CD14-positive monocyte (primary cell): ENCODE measurements around the gene APOL2. TPM values are rescaled to one million over a fixed set of nuclear protein-coding genes. Genes with fewer than 3 reads are reported as not detected.

Experiments used
- DNase-seq, 3 donors: peaks; one replicate each; pipeline ENCODE4 v3.0.0-alpha.2; 2011 to 2022
- H2AFZ ChIP-seq: 2 replicates; pipeline ENCODE4 v1.6.0; 2012; ENCODE audit warnings: mild to moderate bottlenecking, low read depth, low read length, inconsistent platforms; ENCODE audit not compliant: insufficient read depth, poor library complexity, severe bottlenecking
- H3K27ac ChIP-seq, 2 donors: 1 replicate in 1 of 2; 2 replicates in 1 of 2; pipeline ENCODE4 v1.5.1; 2012 to 2013; ENCODE audit warnings: low read length in 2 of 2, control low read depth in 1 of 2, inconsistent platforms in 1 of 2, low read depth in 1 of 2, mild to moderate bottlenecking in 1 of 2
- H3K27me3 ChIP-seq, 2 donors: one replicate each; pipeline versions ENCODE4 v1.6.0 to v1.6.1; 2011 to 2013; ENCODE audit warnings: low read length in 2 of 2; ENCODE audit not compliant: control insufficient read depth in 2 of 2, insufficient read depth in 2 of 2
- H3K36me3 ChIP-seq, 2 donors: replicated peaks in 1 of 2; 1 replicate in 1 of 2; 2 replicates in 1 of 2; pipeline versions ENCODE4 v1.5.1 to v1.6.1; 2012 to 2013; ENCODE audit warnings: low read length in 2 of 2, control low read depth in 1 of 2, inconsistent platforms in 1 of 2, mild to moderate bottlenecking in 1 of 2; ENCODE audit not compliant: insufficient read depth in 2 of 2, control insufficient read depth in 1 of 2
- H3K4me1 ChIP-seq, 2 donors: 1 replicate in 1 of 2; 2 replicates in 1 of 2; pipeline versions ENCODE4 v1.5.1 to v1.6.1; 2012 to 2013; ENCODE audit warnings: low read length in 2 of 2, control low read depth in 1 of 2, inconsistent platforms in 1 of 2, mild to moderate bottlenecking in 1 of 2, moderate library complexity in 1 of 2; ENCODE audit not compliant: insufficient read depth in 2 of 2, control insufficient read depth in 1 of 2
- H3K4me2 ChIP-seq: replicated peaks from 2 replicates; pipeline ENCODE3; 2012; ENCODE audit warnings: low read length, moderate library complexity, mild to moderate bottlenecking; ENCODE audit not compliant: poor library complexity, severe bottlenecking; ENCODE audit errors: extremely low read depth
- H3K4me3 ChIP-seq, 3 experiments: fragments of 200-600 bp in 1 of 3; sonication (generic) in 1 of 3; replicated peaks in 1 of 3; 1 replicate in 2 of 3; 2 replicates in 1 of 3; pipeline ENCODE4 v1.5.1; 2011 to 2013; ENCODE audit warnings: low read length in 3 of 3, mild to moderate bottlenecking in 3 of 3, control low read depth in 2 of 3, low read depth in 2 of 3, inconsistent platforms in 1 of 3, moderate library complexity in 1 of 3
- H3K79me2 ChIP-seq: 2 replicates; pipeline ENCODE4 v1.6.0; 2012; ENCODE audit warnings: mild to moderate bottlenecking, control low read depth, inconsistent platforms, low read length, moderate library complexity; ENCODE audit not compliant: insufficient read depth
- H3K9ac ChIP-seq: 2 replicates; pipeline ENCODE4 v1.6.0; 2017; ENCODE audit warnings: low read length, mild to moderate bottlenecking; ENCODE audit not compliant: insufficient read depth, poor library complexity, severe bottlenecking
- H3K9me3 ChIP-seq, 2 donors: replicated peaks in 1 of 2; 1 replicate in 1 of 2; 2 replicates in 1 of 2; pipeline versions ENCODE4 v1.5.1 to v1.6.1; 2012 to 2013; ENCODE audit warnings: low read length in 2 of 2, control low read depth in 1 of 2; ENCODE audit not compliant: control insufficient read depth in 1 of 2, insufficient read depth in 1 of 2
- H4K20me1 ChIP-seq: 2 replicates; pipeline ENCODE4 v1.6.0; 2012; ENCODE audit warnings: mild to moderate bottlenecking, low read length, control low read depth, moderate library complexity; ENCODE audit not compliant: insufficient read depth
- H3K27ac Mint-ChIP-seq, 7 donors: one replicate each; pipeline ENCODE4 v1.8.0; 2020; ENCODE audit warnings: mild to moderate bottlenecking in 7 of 7, mixed read lengths in 7 of 7, moderate library complexity in 6 of 7, inconsistent platforms in 2 of 7
- H3K27me3 Mint-ChIP-seq, 3 donors: one replicate each; pipeline ENCODE4 v1.8.0; 2021 to 2022; ENCODE audit warnings: low read depth in 3 of 3, mild to moderate bottlenecking in 3 of 3, mixed read lengths in 3 of 3, moderate library complexity in 3 of 3, inconsistent platforms in 1 of 3
- H3K36me3 Mint-ChIP-seq, 2 donors: one replicate each; pipeline ENCODE4 v1.8.0; 2020; ENCODE audit warnings: mixed read lengths in 2 of 2, inconsistent platforms in 1 of 2, mild to moderate bottlenecking in 1 of 2
- H3K4me1 Mint-ChIP-seq: one replicate; pipeline ENCODE4 v1.8.0; 2020; ENCODE audit warnings: mild to moderate bottlenecking, mixed read lengths
- H3K4me3 Mint-ChIP-seq, 2 donors: one replicate each; pipeline ENCODE4 v1.8.0; 2020; ENCODE audit warnings: mild to moderate bottlenecking in 2 of 2, mixed read lengths in 2 of 2, moderate library complexity in 1 of 2
- H3K9me3 Mint-ChIP-seq, 7 donors: one replicate each; pipeline ENCODE4 v1.8.0; 2020 to 2022; ENCODE audit warnings: mixed read lengths in 7 of 7, mild to moderate bottlenecking in 6 of 7, moderate library complexity in 6 of 7, inconsistent platforms in 2 of 7
- WGBS: methylation state at CpG from one replicate; pipeline ENCODE4 v1.1.5; 2013; ENCODE audit warnings: missing lambda C conversion rate; ENCODE audit not compliant: insufficient coverage; 5-methylcytosine and 5-hydroxymethylcytosine counted together
- intact Hi-C, 2 donors: fragments of 100-400 bp; cut with micrococcal nuclease; formaldehyde crosslinking; loops; one replicate each; pipeline versions ENCODE4 v1.15.0 to v1.15.1; 2023
- polyA plus RNA-seq, 3 donors: library from polyadenylated mRNA; depleted of rRNA in 1 of 3; unstranded in 2 of 3; stranded (reverse) in 1 of 3; fragments of 300-500 nt in 2 of 3; fragments of >200 nt in 1 of 3; fragmentation: Illumina TruSeq in 2 of 3; gene quantifications; 1 replicate in 2 of 3; 2 replicates in 1 of 3; pipeline ENCODE4 v1.2.3, GENCODE V29; 2012 to 2021
- TF ChIP-seq, protein P1 (sequence below): fragments of 200-600 bp; IDR thresholded peaks from one replicate; pipeline ENCODE4 v1.8.0; 2022; ENCODE audit warnings: antibody characterized with exemption, mild to moderate bottlenecking

APOL2 gene
- polyA plus RNA-seq, 3 donors = 12.6 to 47.0 (median 13.2) TPM

DNA sequence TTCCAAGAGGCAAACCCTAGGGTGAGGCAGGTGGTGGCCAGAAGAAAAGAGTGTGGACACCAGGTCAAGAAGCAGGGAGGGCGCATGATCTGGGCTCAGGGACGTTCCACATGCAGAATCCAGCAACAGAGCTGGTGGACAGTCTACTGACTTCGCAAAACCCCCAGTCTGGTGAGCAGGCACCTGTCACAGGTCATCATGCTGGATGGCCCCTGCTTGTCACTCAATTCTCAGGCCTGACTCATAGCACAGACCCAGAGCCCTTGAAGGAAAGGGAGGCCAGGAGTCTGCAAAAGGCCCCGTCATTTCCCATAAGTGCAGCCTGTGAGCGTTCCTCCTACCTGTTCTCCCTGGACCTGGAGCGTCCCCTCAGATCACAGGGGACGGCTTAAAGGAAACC is 55.9 kb downstream of the APOL2 start:
- Histone ChIP-seq H3K36me3 (no peaks in the 10 kb centered on the region), H3K27ac (no peak overlapping the region), H4K20me1 (no peaks in the 10 kb centered on the region), H3K27me3 (no peaks in the 10 kb centered on the region), H3K4me1 (peaks cover 4 to 5% of the 10 kb centered on the region in 2 donors), H3K4me3 (no peak overlapping the region), H3K4me2 (no peak overlapping the region), H2AFZ (no peak overlapping the region), H3K9me3 (no peaks in the 10 kb centered on the region), H3K79me2 (no peaks in the 10 kb centered on the region), H3K9ac (no peak overlapping the region)
- Mint-ChIP-seq H3K27ac (no peak overlapping the region), H3K4me1 (peaks cover 14% of the 10 kb centered on the region), H3K9me3 (peaks cover 0 to 2% (median 0%) of the 10 kb centered on the region in 7 donors), H3K27me3 (peaks cover 0 to 2% (median 2%) of the 10 kb centered on the region in 3 donors), H3K36me3 (no peaks in the 10 kb centered on the region), H3K4me3 (no peak overlapping the region)
- DNase-seq = no peak
- WGBS = 98% methylated on average over 7 of the region's 7 CpGs
- TF ChIP-seq, protein P1, sequence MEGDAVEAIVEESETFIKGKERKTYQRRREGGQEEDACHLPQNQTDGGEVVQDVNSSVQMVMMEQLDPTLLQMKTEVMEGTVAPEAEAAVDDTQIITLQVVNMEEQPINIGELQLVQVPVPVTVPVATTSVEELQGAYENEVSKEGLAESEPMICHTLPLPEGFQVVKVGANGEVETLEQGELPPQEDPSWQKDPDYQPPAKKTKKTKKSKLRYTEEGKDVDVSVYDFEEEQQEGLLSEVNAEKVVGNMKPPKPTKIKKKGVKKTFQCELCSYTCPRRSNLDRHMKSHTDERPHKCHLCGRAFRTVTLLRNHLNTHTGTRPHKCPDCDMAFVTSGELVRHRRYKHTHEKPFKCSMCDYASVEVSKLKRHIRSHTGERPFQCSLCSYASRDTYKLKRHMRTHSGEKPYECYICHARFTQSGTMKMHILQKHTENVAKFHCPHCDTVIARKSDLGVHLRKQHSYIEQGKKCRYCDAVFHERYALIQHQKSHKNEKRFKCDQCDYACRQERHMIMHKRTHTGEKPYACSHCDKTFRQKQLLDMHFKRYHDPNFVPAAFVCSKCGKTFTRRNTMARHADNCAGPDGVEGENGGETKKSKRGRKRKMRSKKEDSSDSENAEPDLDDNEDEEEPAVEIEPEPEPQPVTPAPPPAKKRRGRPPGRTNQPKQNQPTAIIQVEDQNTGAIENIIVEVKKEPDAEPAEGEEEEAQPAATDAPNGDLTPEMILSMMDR = no peak
- intact Hi-C loops = no loop called here

DNA sequence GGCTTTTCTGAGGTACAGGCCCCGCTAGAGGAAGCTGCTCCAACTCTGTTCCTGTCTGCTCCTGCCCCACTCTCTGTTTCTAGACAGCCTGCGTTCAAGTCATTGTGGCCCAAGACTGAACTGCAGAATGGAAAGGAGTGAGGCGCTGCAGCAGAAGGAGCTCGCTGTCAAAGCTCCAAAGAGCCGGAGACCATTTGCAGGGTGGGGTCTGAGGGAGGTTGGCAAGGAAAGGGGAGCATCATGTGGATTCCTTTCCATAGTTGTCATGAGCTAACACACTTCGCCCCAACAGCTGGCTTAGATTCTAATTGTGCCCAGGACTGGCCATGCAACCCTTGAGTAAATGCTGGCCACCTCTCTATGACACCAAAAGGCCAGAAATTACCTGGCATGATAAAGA is 56.5 kb downstream of the APOL2 start:
- TF ChIP-seq, protein P1 = no peak
- Histone ChIP-seq H2AFZ (no peak overlapping the region), H3K27me3 (no peaks in the 10 kb centered on the region), H3K4me1 (peaks cover 4 to 5% of the 10 kb centered on the region in 2 donors), H3K4me3 (no peak overlapping the region), H4K20me1 (no peaks in the 10 kb centered on the region), H3K36me3 (no peaks in the 10 kb centered on the region), H3K27ac (no peak overlapping the region), H3K9me3 (no peaks in the 10 kb centered on the region), H3K9ac (no peak overlapping the region), H3K79me2 (no peaks in the 10 kb centered on the region), H3K4me2 (no peak overlapping the region)
- intact Hi-C loops = no loop called here
- Mint-ChIP-seq H3K27me3 (peaks cover 0 to 2% (median 0%) of the 10 kb centered on the region in 3 donors), H3K9me3 (peaks cover 0 to 2% (median 0%) of the 10 kb centered on the region in 7 donors), H3K4me3 (no peak overlapping the region), H3K27ac (no peak overlapping the region), H3K4me1 (peaks cover 14% of the 10 kb centered on the region), H3K36me3 (no peaks in the 10 kb centered on the region)
- no peak for DNase-seq
- 94% methylated on average over 4 of the region's 6 CpGs for WGBS
